Activated naive CD8-positive, alpha-beta T cell (primary cell): Measurements from ENCODE around the gene ATP6V0A4.

Experiments
- H3K27ac Mint-ChIP-seq: one replicate; pipeline ENCODE4 v1.8.0; 2021; ENCODE audit warnings: mixed read lengths
- H3K27me3 Mint-ChIP-seq: one replicate; pipeline ENCODE4 v1.8.0; 2021; ENCODE audit warnings: mixed read lengths
- H3K36me3 Mint-ChIP-seq: one replicate; pipeline ENCODE4 v1.8.0; 2021; ENCODE audit warnings: mixed read lengths
- H3K4me1 Mint-ChIP-seq: one replicate; pipeline ENCODE4 v1.8.0; 2021; ENCODE audit warnings: low read depth, mixed read lengths
- H3K4me3 Mint-ChIP-seq: one replicate; pipeline ENCODE4 v1.8.0; 2021; ENCODE audit warnings: mild to moderate bottlenecking, mixed read lengths
- H3K9me3 Mint-ChIP-seq: one replicate; pipeline ENCODE4 v1.8.0; 2021; ENCODE audit warnings: low read depth, mixed read lengths

Gene ATP6V0A4

DNA sequence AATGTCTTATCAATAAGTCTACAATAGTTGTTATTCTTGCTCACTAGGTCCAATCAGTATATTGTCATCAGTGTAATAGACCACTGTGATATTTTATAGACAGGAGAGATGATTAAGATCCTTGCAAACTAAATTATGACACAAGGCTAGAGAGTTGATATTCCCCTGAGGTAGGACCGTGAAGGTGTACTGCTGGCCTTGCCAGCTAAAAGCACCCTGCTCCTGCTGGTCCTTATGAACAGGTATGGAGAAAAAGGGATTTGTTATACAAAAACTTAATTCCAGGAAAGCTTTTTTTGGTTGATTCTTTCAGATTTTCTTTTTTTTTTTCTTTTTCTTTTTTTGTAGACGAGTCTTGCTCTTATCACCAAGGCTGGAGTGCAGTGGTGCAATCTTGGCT, 17.0 kb downstream of the ATP6V0A4 start:
- H3K27me3 Mint-ChIP-seq = no peaks in the 10 kb centered on the region
- peaks cover 9% of the 10 kb centered on the region for H3K36me3 Mint-ChIP-seq
- no peak overlapping the region for H3K4me3 Mint-ChIP-seq
- H3K9me3 Mint-ChIP-seq = peaks cover 4% of the 10 kb centered on the region
- no peak overlapping the region for H3K27ac Mint-ChIP-seq
- H3K4me1 Mint-ChIP-seq = no peaks in the 10 kb centered on the region

- no peaks in the 10 kb centered on the region for H3K9me3 Mint-ChIP-seq
- peaks cover 3% of the 10 kb centered on the region for H3K36me3 Mint-ChIP-seq
- H3K27ac Mint-ChIP-seq = no peak overlapping the region
These were observed 21.7 kb downstream of the ATP6V0A4 start for GRCh38 chr7:138776166-138776833.

DNA sequence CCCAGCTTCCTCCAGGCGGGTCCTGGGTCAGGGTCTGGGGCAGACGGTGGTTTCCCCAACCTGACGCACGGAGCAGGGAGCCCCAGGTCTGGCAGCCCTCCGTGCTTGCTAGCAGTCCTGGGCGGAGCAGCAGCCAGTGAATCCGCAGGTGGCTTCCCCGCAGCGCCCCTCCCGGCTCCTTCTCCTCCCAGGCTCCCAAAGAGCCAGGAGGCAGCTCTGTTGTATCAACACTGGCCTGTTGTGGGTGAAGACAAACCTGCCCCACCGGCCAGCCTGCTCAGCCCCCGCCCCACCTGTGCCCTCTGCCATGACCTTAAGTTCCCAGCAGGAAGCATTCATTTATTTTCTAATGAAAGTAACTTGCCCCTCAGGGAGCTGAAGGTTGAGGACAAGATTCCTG, 24.2 kb downstream of the ATP6V0A4 start:
- H3K4me1 Mint-ChIP-seq = no peaks in the 10 kb centered on the region
- H3K27me3 Mint-ChIP-seq = no peaks in the 10 kb centered on the region
- no peak overlapping the region for H3K27ac Mint-ChIP-seq

More at GRCh38 chr7:138776166-138776833, 21.7 kb downstream of the ATP6V0A4 start:
- no peak overlapping the region for H3K4me3 Mint-ChIP-seq
- H3K4me1 Mint-ChIP-seq = no peaks in the 10 kb centered on the region
- no peaks in the 10 kb centered on the region for H3K27me3 Mint-ChIP-seq

DNA sequence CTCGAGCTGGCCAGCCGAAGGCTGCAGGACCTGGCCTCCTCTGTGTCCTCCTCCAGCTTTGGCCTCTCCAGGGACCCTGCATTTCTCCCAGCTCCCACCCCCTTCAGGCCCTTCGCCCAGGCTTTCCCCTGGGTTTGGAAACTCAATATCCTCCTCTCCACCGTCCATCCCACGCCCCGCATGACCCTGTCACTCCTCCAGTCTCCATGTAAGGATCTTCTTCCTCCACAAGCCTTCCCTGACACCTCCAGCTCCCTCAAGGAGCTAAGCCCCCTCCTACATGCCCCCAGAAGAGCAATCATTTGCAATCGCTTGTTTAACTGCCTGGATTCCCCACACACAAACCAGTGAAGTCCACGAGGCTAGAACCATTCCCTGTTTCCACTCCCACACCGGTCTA, 24.8 kb downstream of the ATP6V0A4 start:
- H3K36me3 Mint-ChIP-seq = no peaks in the 10 kb centered on the region
- H3K27me3 Mint-ChIP-seq = no peaks in the 10 kb centered on the region
- H3K4me1 Mint-ChIP-seq = no peaks in the 10 kb centered on the region
- H3K27ac Mint-ChIP-seq = no peak overlapping the region
- H3K4me3 Mint-ChIP-seq = no peak overlapping the region
- H3K9me3 Mint-ChIP-seq = no peaks in the 10 kb centered on the region

More for the DNA sequence above, 24.2 kb downstream of the ATP6V0A4 start:
- Mint-ChIP-seq H3K4me3 (no peak overlapping the region), H3K9me3 (no peaks in the 10 kb centered on the region), H3K36me3 (no peaks in the 10 kb centered on the region)

DNA sequence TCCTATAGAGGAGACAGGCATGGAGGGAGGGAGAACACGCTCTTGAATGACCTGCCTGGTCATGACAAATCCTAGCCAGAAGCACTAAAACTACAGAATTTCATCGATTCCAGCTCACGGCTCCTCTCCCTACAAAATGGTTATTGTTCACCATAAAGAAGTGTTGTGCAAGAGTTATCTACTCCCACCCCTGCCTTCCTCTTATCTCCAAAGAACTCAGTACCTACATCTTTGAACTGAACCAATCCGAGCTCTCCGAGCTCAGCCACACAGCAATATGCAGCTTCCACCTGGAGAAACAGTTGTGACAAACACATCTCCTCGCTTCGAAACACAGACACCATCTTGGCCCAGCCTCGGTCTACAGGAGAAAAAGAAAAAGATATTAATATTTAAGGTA, 27.1 kb downstream of the ATP6V0A4 start:
- Mint-ChIP-seq H3K4me3 (no peak overlapping the region), H3K9me3 (no peaks in the 10 kb centered on the region), H3K36me3 (no peaks in the 10 kb centered on the region), H3K27ac (no peak overlapping the region), H3K27me3 (no peaks in the 10 kb centered on the region), H3K4me1 (no peaks in the 10 kb centered on the region)

- Mint-ChIP-seq H3K27ac (no peak overlapping the region), H3K4me3 (no peak overlapping the region), H3K27me3 (no peaks in the 10 kb centered on the region), H3K9me3 (no peaks in the 10 kb centered on the region), H3K4me1 (no peaks in the 10 kb centered on the region), H3K36me3 (no peaks in the 10 kb centered on the region)
These were observed 29.8 kb downstream of the ATP6V0A4 start for GRCh38 chr7:138768241-138768640.

DNA sequence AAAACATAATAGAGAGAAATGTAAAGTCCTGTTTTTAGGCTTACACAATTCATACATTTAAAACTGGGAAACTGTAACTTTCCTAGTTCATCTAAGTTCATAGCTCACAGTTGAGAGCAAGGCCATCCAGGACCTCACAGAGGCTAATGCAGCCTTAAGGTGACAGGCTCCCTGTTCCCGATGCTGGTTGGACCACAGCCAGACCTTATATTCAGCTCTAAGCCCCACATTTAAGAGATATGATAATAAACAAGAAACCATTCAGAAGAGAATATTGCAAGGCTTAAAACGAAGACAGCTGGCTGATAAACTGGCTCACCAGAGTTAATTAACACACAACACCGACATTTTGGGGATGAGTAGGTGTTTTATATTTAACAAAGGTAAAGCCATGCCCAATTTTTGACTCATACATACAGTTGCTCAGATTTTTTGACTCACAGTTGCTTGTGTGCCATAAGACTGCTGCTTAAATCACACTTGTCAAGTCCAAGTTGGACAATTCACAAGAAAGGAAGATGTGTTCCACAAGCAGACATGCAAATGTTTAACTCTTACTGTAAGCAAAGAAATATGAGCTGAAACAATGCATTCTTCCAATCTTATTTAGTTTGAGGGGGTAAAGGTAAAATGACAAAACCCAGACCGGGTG, 41.3 kb downstream of the ATP6V0A4 start:
- no peaks in the 10 kb centered on the region for H3K27me3 Mint-ChIP-seq
- H3K9me3 Mint-ChIP-seq = no peaks in the 10 kb centered on the region
- H3K4me3 Mint-ChIP-seq = no peak overlapping the region
- no peaks in the 10 kb centered on the region for H3K36me3 Mint-ChIP-seq
- H3K27ac Mint-ChIP-seq = no peak overlapping the region
- H3K4me1 Mint-ChIP-seq = peaks cover 40% of the 10 kb centered on the region

DNA sequence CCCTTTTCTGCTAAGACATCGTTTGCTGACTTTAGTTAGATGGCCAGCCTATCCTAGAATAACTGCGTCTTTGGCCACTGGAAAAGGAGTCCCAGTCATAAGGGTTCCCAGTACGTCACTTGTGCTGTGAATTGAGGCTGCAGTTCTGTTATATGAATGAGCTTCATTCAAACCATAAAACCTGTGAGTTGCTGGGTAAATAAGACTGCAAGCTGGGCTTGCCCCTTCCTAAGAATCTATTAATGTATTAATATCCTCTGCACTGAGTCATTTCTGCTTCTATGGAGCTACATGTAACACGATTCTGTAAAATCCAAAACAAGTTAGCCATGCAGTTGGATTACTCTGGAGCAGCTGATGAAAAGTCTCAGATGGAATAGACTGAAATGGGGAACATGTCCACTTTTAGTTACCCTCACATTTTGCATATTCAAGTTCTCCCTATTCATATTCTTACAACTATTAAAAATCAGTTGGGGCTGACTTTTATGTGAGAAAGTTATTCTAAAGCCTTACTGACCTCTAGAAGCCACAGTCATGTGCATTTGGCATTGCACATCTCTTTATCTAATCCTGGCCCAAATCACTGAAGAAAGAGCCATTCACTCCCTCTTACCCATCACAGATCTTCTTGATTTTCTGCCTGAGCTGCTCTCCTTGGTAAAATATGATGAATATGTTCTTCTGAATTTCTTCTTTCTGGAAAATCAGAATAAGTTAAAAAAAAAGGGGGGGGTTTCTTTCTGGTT, 42.0 kb downstream of the ATP6V0A4 start:
- H3K36me3 Mint-ChIP-seq = no peaks in the 10 kb centered on the region
- H3K27me3 Mint-ChIP-seq = no peaks in the 10 kb centered on the region
- H3K9me3 Mint-ChIP-seq = no peaks in the 10 kb centered on the region
- H3K4me1 Mint-ChIP-seq = peaks cover 47% of the 10 kb centered on the region
- no peak overlapping the region for H3K4me3 Mint-ChIP-seq
- H3K27ac Mint-ChIP-seq = no peak overlapping the region

DNA sequence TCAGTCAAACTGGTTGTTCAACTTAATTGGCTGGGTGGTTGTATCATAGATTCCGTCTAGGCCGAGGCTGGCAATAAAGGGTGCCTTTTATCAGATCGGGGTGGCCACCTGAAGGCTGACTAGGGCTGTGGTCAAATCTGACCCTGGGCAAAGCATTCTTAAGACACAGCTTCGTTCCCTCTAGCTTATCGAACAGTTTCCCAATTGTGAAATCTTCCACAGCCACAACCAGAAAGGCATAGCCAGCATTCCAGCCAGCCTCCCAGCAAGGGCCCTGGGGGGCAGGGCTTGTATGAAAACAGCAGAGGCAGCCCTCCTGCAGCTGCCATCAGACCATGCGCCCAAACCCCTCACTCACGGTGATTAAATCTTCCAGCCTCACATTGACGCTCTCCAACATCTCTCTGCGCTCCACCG, 42.7 kb downstream of the ATP6V0A4 start:
- no peaks in the 10 kb centered on the region for H3K9me3 Mint-ChIP-seq

GRCh38 chr7:138753610-138754009, 44.4 kb downstream of the ATP6V0A4 start:
- Mint-ChIP-seq H3K4me3 (peak overlapping the region; percentile 12), H3K27ac (peak overlapping the region; percentile 82), H3K4me1 (peaks cover 69% of the 10 kb centered on the region), H3K27me3 (no peaks in the 10 kb centered on the region), H3K9me3 (no peaks in the 10 kb centered on the region), H3K36me3 (no peaks in the 10 kb centered on the region)

More for the DNA sequence above, 42.7 kb downstream of the ATP6V0A4 start:
- Mint-ChIP-seq H3K27me3 (no peaks in the 10 kb centered on the region), H3K4me1 (peaks cover 54% of the 10 kb centered on the region), H3K27ac (no peak overlapping the region), H3K36me3 (no peaks in the 10 kb centered on the region), H3K4me3 (no peak overlapping the region)

DNA sequence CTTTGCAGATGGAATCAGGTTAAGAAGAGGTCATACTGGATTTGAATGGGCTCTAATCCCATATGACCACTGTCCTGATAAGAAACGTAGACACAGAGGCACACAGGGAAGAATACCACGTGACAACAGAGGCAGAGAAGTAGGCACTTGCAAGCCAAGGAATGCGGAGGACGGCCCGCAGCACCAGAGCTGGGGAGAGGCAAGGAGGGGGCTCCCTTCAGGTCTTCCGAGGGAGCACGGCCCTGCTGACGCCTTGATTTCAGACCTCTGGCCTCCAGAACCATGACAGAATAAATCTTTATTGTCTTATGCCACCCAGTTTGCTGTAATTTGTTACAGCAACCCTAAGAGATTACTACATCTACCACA, 44.9 kb downstream of the ATP6V0A4 start:
- Mint-ChIP-seq H3K4me1 (peaks cover 69% of the 10 kb centered on the region), H3K27ac (peak overlapping the region; percentile 82), H3K36me3 (no peaks in the 10 kb centered on the region), H3K4me3 (peak overlapping the region; percentile 52), H3K27me3 (no peaks in the 10 kb centered on the region), H3K9me3 (no peaks in the 10 kb centered on the region)

GRCh38 chr7:138752518-138753149, 45.4 kb downstream of the ATP6V0A4 start:
- H3K27me3 Mint-ChIP-seq = no peaks in the 10 kb centered on the region
- no peaks in the 10 kb centered on the region for H3K9me3 Mint-ChIP-seq
- peak overlapping the region; percentile 52 for H3K4me3 Mint-ChIP-seq
- H3K36me3 Mint-ChIP-seq = no peaks in the 10 kb centered on the region
- peak overlapping the region; percentile 82 for H3K27ac Mint-ChIP-seq
- peaks cover 67% of the 10 kb centered on the region for H3K4me1 Mint-ChIP-seq

- Mint-ChIP-seq H3K27me3 (no peaks in the 10 kb centered on the region), H3K36me3 (no peaks in the 10 kb centered on the region), H3K9me3 (no peaks in the 10 kb centered on the region), H3K27ac (no peak overlapping the region), H3K4me3 (no peak overlapping the region), H3K4me1 (peaks cover 56% of the 10 kb centered on the region)
These were observed 47.0 kb downstream of the ATP6V0A4 start for GRCh38 chr7:138750901-138751464.

DNA sequence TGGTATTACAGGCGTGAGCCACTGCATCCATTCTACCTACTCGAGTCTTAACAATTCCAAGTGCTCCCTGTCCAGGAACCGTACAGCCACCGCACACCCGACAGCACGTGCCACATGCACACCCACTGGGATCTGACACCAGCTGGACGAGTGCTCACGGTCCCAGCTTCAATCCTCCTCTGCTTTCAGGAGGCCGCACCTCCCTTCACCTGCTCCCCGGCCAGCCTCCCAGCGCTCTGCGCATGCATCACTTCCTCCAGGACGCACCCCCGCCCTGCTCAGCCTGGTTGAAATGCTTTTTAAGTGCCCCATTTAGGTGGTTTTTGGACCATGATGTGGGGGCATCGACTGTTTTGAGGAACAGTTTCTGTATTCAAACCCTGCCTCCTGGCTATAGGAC, 47.5 kb downstream of the ATP6V0A4 start:
- no peaks in the 10 kb centered on the region for H3K9me3 Mint-ChIP-seq
- no peaks in the 10 kb centered on the region for H3K27me3 Mint-ChIP-seq
- peaks cover 55% of the 10 kb centered on the region for H3K4me1 Mint-ChIP-seq
- H3K27ac Mint-ChIP-seq = peak overlapping the region; percentile 6
- no peaks in the 10 kb centered on the region for H3K36me3 Mint-ChIP-seq
- H3K4me3 Mint-ChIP-seq = no peak overlapping the region

- Mint-ChIP-seq H3K4me1 (peaks cover 59% of the 10 kb centered on the region), H3K4me3 (no peak overlapping the region), H3K9me3 (no peaks in the 10 kb centered on the region), H3K27me3 (no peaks in the 10 kb centered on the region), H3K36me3 (no peaks in the 10 kb centered on the region), H3K27ac (no peak overlapping the region)
These were observed 48.0 kb downstream of the ATP6V0A4 start for GRCh38 chr7:138749960-138750359.
